ENCODE measurements around the gene CCNF. TPM values are rescaled to one million over a fixed set of nuclear protein-coding genes. Genes with fewer than 3 reads are reported as not detected.

Gene CCNF
- total and polyA plus RNA-seq, 10 of the 15 experiments (the other 5 are each of a cell fraction or from before 2014, with no cell fraction given) = 4.0 to 63.2 (median 27.5) TPM

- TF ChIP-seq KAT2A (conservative IDR thresholded peaks at IDR 0.05; ENCODE audit: control insufficient read depth, low read depth, low read length) = no peak
- TF ChIP-seq RCOR1 (conservative IDR thresholded peaks at IDR 0.05; ENCODE audit: low read depth, low read length) = no peak
- no peak for TF ChIP-seq NRF1 (conservative IDR thresholded peaks at IDR 0.05; ENCODE audit: low read depth, low read length)
- no peak for TF ChIP-seq NR2C1 (IDR thresholded peaks at IDR 0.05)
- no peak for TF ChIP-seq WRNIP1 (IDR thresholded peaks at IDR 0.05; ENCODE audit: borderline replicate concordance, low read depth, low read length)
- no peak for TF ChIP-seq ESRRA (IDR thresholded peaks at IDR 0.05; ENCODE audit: low read length)
- TF ChIP-seq ATF3 (IDR thresholded peaks at IDR 0.05; ENCODE audit: borderline replicate concordance, extremely low read depth, low read depth, low read length) = no peak
- TF ChIP-seq SIN3A (IDR thresholded peaks at IDR 0.05; ENCODE audit: low read depth, low read length) = peak; percentile 40; the same call in 1 of the 2 replicates
- peak; percentile 92 for TF ChIP-seq RELA (IDR thresholded peaks at IDR 0.05; ENCODE audit: borderline replicate concordance, partially characterized antibody)
- no peak for TF ChIP-seq TBL1XR1 (IDR thresholded peaks at IDR 0.05; ENCODE audit: low read depth, low read length)
- TF ChIP-seq DPF2 (IDR thresholded peaks at IDR 0.05) = peak; percentile 88
- no peak for TF ChIP-seq NFXL1 (IDR thresholded peaks at IDR 0.05; ENCODE audit: borderline replicate concordance)
- 0 out of 3 replicates have a peak, but pooled peaks of 1 of the 2 experiments have one; percentile 25 for TF ChIP-seq EGR1 (IDR thresholded peaks at IDR 0.05; ENCODE audit: borderline replicate concordance in 1 of 2, low read depth in 2 of 2, low read length in 2 of 2)
- peak; percentile 76; the same call in 1 of the 2 replicates for TF ChIP-seq RB1 (IDR thresholded peaks at IDR 0.05; ENCODE audit: borderline replicate concordance)
- no peak for TF ChIP-seq FOXM1 (IDR thresholded peaks at IDR 0.05; ENCODE audit: low read depth, low read length)
- no peak for TF ChIP-seq BCL11A (IDR thresholded peaks at IDR 0.05; ENCODE audit: low read depth, low read length)
- TF ChIP-seq RAD51 (IDR thresholded peaks at IDR 0.05) = peak; percentile 93
- TF ChIP-seq KLF5 (IDR thresholded peaks at IDR 0.05; ENCODE audit: partially characterized antibody) = no peak
- no peak for TF ChIP-seq FOXK2 (IDR thresholded peaks at IDR 0.05)
- no peak for TF ChIP-seq NFYA (IDR thresholded peaks at IDR 0.05; ENCODE audit: borderline replicate concordance, low read depth, low read length)
- no peak for TF ChIP-seq CREB1 (IDR thresholded peaks at IDR 0.05; ENCODE audit: low read depth)
- no peak for TF ChIP-seq ZNF592 (IDR thresholded peaks at IDR 0.05)
- TF ChIP-seq EZH2 (IDR thresholded peaks at IDR 0.05; ENCODE audit: borderline replicate concordance, control insufficient read depth, low read depth, low read length) = no peak
- TF ChIP-seq GATAD2B (conservative IDR thresholded peaks at IDR 0.05; ENCODE audit: low read depth) = peak; percentile 61; the same call in 1 of the 2 replicates
- no peak for TF ChIP-seq BCL3 (IDR thresholded peaks at IDR 0.05; ENCODE audit: borderline replicate concordance, insufficient read depth, low read depth, low read length, poor library complexity, severe bottlenecking)
Measured at GRCh38 chr16:2486645-2487516, 57.6 kb downstream of the CCNF start (continued).
